NCI-H226 (cell line): Measurements from ENCODE around the gene MARS1.
"Not testable (repeated sequence)": the region's sequence is repeated elsewhere in the genome, so short reads cannot be mapped to it uniquely, and the experiment has no call there.

Experiments used
- DNase-seq: peaks from one replicate; pipeline ENCODE4 v3.0.0-alpha.2; 2015

MARS1 gene

DNA sequence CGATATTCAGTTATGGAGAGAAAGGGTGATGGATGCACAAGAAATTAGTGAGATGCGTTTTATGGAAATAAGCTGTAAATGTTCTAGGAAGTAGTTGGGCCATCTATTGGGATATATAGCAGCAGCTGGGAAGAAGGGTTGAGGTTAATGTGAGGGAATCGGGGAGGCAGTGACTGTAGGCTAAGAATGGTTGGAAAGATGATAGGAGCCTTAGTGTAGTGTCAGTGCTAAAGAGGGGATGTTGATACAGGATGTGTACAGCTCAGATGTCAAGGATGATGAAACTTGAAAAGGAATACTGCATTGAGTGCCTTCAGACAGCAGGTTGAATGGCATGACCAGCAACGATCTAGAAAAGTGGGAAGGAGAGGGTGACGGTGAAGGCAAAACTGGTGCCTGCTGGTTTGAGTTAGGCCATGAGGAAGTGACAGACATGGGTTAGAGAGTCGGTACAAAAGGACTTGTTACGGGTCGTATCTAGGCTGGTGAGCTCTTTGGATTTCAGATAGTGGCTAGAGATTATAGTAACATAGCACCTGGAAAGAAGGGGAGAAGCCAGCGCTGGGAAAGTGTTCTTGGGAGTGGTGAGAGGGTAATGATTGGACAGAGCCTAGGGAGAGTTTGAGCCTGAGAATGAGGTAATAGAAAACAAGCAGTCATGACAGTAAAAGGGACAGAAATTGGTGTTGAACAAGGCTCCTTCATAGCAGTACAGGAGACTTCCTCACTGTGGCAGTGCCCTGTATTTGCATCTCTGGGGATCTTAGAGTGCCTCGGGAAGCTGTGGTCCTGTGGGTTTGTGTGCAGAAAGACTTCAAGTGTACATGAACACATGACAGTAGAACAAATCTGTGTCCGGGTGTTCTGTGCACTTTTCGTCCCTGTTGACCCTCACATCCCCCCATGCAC lies 9.6 kb downstream of the MARS1 start:
- no peak for DNase-seq

DNA sequence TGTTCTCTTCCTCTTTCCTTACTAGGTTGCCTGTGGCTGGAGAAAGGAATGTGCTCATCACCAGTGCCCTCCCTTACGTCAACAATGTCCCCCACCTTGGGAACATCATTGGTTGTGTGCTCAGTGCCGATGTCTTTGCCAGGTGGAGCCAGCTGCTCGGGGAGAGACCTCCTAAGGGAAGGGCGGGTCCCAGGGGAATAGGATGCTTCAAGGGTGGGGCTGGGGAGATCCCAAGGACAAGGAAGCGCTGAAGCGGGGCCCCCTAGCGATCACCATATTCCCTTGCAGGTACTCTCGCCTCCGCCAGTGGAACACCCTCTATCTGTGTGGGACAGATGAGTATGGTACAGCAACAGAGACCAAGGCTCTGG lies 10.2 kb downstream of the MARS1 start:
- DNase-seq: no peak

DNA sequence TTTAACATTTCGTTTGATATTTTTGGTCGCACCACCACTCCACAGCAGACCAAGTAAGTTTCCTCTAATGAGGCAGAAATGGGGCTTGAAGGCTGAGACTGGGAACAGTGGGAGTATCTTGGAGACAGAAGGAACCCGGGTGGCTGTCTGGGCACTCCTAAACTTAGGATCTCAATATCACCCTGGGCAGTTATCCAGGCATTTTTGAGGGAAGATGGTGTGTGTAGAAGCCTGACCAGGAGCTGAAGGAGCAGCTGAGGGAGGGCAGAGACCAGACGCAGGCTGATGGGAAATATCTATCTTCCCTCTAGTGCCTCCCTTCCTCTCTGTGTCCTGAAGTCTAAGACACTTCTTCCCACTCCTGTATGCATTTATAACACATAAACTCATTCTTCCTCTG lies 10.7 kb downstream of the MARS1 start:
- no peak for DNase-seq

DNA sequence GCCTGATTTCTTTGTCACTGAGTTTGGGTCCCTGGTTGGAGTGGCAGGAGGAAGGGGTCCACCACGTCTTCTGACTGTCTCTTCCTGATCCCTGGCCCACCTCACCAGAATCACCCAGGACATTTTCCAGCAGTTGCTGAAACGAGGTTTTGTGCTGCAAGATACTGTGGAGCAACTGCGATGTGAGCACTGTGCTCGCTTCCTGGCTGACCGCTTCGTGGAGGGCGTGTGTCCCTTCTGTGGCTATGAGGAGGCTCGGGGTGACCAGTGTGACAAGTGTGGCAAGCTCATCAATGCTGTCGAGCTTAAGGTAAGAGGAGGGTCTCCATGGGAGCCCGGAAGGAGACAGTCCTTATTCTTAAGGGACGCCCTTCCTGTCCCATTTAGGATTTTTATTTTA lies 12.3 kb downstream of the MARS1 start:
- no peak for DNase-seq

DNA sequence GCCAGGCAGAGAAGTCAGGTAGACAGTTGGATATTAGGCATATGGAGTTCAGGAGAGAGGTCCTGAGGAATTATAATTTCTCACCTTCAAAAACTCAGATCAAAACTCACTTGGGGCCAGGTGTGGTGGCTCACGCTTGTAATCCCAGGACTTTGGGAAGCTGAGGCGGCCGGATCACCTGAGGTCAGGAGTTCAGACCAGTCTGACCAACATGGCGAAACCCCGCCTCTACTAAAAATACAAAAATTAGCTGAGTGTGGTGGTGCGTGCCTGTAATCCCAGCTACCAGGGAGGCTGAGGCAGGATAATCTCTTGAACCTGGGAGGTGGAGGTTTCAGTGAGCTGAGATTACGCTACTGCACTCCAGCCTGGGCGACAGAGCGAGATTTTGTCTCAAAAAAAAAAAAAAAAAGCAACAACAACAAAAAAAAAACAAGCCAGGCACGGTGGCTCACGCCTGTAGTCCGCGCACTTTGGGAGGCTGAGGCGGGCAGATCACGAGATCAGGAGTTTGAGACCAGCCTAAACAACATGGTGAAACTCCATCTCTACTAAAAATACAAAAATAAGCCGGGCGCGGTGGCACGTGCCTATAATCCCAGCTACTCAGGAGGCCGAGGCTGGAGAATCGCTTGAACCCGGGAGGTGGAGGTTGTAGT lies 14.6 kb downstream of the MARS1 start:
- not testable (repeated sequence) for DNase-seq

- not testable (repeated sequence) for DNase-seq
Observed at GRCh38 chr12:57506541-57506940, 18.7 kb downstream of the MARS1 start.

GRCh38 chr12:57507796-57508195 lies 19.9 kb downstream of the MARS1 start:
- not testable (repeated sequence) for DNase-seq

DNA sequence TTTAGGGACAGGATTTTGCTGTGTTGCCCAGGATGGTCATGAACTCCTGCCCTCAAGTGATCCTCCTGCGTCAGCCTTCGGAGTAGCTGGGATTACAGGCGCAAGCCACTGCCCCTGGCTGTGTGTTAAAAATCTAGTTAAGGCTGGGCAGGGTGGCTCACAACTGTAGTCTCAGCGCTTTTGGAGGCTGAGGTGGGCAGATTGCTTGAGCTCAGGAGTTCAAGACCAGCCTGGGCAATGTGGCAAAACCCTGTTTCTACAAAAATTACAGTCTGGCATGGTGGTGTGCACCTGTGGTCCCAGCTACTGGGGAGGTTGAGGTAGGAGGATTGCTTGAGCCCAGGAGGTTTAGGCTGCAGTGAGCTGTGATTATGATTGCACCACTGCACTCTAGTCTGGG lies 23.3 kb downstream of the MARS1 start:
- no peak for DNase-seq

- no peak for DNase-seq
Observed at GRCh38 chr12:57511588-57512325, 23.9 kb downstream of the MARS1 start.

DNA sequence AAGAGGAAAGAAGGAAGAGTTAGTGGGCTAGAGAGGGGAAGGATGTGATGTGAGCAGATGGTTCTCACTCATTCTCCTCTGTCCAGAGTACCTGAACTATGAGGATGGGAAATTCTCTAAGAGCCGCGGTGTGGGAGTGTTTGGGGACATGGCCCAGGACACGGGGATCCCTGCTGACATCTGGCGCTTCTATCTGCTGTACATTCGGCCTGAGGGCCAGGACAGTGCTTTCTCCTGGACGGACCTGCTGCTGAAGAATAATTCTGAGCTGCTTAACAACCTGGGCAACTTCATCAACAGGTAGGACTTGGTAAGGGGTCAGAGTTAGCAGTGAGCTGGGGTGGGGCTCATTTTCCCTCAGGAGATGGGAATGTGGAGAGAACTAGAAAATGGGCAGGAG lies 24.8 kb downstream of the MARS1 start:
- DNase-seq: no peak

DNA sequence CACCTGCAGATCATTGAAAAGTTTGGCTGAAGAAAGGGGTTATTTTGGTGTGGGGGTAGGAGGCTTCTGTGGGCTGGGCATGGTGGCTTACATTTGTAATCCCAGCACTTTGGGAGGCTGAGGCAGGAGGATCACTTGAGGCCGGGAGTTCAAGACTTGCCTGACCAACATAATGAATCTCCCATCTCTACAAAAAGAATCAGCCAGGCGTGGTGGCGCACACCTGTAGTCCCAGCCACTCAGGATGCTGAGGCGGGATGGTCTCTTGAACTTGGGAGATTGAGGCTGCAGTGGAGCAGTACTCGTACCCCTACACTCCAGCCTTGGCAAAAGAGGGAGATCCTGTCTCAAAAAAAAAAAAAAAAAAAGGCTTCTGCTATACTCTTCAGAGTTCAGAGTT lies 25.4 kb downstream of the MARS1 start:
- DNase-seq: no peak

GRCh38 chr12:57513677-57514076 lies 25.8 kb downstream of the MARS1 start:
- DNase-seq: not testable (repeated sequence)

DNA sequence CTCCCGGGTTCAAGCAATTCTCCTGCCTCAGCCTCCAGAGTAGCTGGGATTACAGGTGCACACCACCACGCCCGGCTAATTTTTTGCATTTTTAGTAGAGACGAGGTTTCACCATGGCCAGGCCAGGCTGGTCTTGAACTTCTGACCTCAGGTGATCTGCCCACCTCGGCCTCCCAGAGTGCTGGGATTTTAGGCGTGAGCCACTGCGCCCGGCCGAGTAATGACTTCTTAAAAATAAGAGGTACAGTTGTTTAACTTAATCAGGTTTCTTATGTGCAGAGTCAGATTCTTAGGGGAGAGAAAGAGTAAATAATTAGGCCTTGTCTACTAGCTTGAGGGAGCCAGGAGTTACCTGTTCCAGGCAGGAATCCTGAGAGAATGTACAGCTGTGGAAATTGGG lies 26.4 kb downstream of the MARS1 start:
- DNase-seq: not testable (repeated sequence)

DNA sequence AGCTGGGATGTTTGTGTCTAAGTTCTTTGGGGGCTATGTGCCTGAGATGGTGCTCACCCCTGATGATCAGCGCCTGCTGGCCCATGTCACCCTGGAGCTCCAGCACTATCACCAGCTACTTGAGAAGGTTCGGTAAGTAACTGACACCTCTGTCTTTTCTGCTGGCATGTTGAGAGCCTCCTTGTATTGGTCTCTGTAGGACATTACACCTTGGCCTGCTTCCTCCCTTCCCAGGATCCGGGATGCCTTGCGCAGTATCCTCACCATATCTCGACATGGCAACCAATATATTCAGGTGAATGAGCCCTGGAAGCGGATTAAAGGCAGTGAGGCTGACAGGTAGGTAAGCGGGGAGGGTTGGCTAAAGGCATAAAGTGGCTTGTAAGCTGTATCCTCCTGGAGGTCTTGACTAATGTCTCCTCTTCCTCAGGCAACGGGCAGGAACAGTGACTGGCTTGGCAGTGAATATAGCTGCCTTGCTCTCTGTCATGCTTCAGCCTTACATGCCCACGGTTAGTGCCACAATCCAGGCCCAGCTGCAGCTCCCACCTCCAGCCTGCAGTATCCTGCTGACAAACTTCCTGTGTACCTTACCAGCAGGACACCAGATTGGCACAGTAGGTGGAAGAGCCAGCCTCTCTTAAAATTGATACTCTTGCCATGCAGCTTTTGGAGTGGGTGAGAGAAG lies 27.0 kb downstream of the MARS1 start:
- no peak for DNase-seq

GRCh38 chr12:57515408-57515933 lies 27.6 kb downstream of the MARS1 start:
- no peak for DNase-seq

GRCh38 chr12:57515934-57516541 lies 28.2 kb downstream of the MARS1 start:
- DNase-seq: no peak

DNA sequence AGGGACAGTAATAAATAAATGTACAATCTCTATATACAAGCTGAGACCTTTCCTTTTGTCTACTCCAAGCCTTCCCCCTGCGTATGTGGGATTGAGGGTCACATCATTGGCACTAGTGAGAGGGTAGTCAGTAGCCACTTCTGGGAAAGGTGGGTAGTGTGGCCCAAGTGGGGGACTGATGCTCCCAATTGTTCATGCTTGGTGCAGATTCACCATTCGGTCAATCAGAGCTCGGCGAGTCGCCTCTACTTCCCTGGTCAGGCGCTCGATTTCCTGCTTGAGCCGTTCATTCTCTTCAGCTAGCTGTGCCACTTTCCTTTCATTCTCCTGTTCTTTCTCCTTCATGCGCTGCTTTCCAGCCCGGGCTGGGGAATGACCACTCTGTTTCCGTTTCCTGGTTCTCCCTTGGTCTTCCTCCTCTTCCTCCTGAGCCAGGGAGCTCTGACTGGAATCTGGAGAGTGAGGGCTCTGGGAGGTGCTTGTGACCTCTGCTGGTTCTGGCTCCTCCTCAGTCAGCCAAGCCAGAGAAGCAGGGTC lies 28.8 kb downstream of the MARS1 start:
- no peak for DNase-seq

DNA sequence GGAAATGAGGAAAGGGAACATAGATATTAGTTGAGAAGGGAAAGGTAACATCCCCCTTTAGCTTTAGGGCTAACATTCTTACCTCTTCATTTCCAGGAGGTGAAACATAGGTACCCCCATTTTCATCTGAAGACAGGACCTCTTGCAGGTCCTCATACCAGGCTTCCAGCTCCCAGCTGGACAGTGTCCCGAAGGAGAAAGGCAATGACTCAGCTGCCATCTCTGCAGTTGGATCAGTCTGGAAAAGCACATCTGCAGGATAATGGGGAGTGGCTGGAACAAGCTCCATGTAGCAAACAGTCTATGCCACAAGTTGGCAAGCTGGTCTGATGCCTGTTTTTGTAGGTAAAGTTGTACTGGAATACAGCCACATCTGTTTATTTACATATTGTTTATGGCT lies 29.3 kb downstream of the MARS1 start:
- no peak for DNase-seq

DNA sequence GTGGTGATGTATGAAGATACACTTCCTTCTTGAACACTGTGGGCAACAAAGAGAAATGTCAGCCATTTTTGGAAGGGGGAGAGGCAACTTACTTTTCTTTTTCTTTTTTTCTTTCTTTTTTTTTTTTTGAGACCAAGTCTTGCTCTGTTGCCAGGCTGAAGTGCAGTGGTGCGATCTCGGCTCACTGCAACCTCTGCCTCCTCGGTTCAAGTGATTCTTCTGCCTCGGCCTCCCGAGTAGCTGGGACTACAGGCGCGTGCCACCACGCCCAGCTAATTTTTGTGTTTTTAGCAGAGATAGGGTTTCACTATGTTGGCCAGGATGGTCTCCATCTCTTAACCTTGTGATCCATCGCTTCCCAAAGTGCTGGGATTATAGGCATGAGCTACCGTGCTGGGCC lies 29.9 kb downstream of the MARS1 start:
- DNase-seq: not testable (repeated sequence)

- DNase-seq: no peak
Observed at GRCh38 chr12:57518176-57518919, 30.5 kb downstream of the MARS1 start.
